HepG2 (cell line): ENCODE data around the gene DYNC1LI1. TPM values are rescaled to one million over a fixed set of nuclear protein-coding genes. Genes with fewer than 3 reads are reported as not detected.

Experiments
- ATAC-seq: fragments of 200-7000 bp; cut with Tn5 transposase; 3 replicates; pipeline ENCODE4 v1.9.1; 2020; ENCODE audit warnings: mild to moderate bottlenecking, moderate library complexity
- BruUV-seq: library from RNA; stranded (reverse); fragments of 400-500 nt; replicated peaks from 2 replicates; lab custom pipeline; 2021; lab: Mats Ljungman, UMichigan
- CTCF ChIA-PET: fragments of 300-600 bp; formaldehyde crosslinking; extraction: SDS; loops from one replicate; lab custom pipeline; 2021; ENCODE audit warnings: low total read pairs, inconsistent platforms, low intra/inter-chr PET ratio; lab: Yijun Ruan, JAX
- POLR2A ChIA-PET: fragments of 350-600 bp; sonication (Branson Sonifier 250); formaldehyde crosslinking; loops from one replicate; lab custom pipeline; 2020; ENCODE audit warnings: antibody characterized with exemption, inconsistent platforms; lab: Yijun Ruan, JAX
- DNase-seq: peaks from one replicate; pipeline ENCODE4 v3.0.0-alpha.2; 2015; ENCODE audit warnings: low spot score
- FAIRE-seq: peaks from 3 replicates; lab custom pipeline; 2011; peaks lifted over from hg19 to GRCh38; lab: Jason Lieb, UNC
- H2AFZ ChIP-seq: one replicate; pipeline ENCODE4 v1.6.1; 2011; ENCODE audit warnings: low read length, inconsistent platforms
- H3K27ac ChIP-seq: fragments of 300-600 bp; 3 replicates; pipeline ENCODE4 v1.8.0; 2011; ENCODE audit warnings: mixed run types, mild to moderate bottlenecking, mixed read lengths, low read length, inconsistent platforms; ENCODE audit not compliant: insufficient read depth; ENCODE audit errors: extremely low read length
- H3K27me3 ChIP-seq, 2 experiments: fragments of 200-600 bp in 1 of 2; 2 replicates in 1 of 2; 3 replicates in 1 of 2; pipeline versions ENCODE4 v1.6.0 to v1.8.0; 2011; ENCODE audit warnings: low read length in 2 of 2, mild to moderate bottlenecking in 2 of 2, moderate library complexity in 2 of 2, inconsistent platforms in 1 of 2; ENCODE audit not compliant: insufficient read depth in 2 of 2, control insufficient read depth in 1 of 2
- H3K36me3 ChIP-seq, 2 experiments: fragments of 200-600 bp in 1 of 2; replicated peaks in 1 of 2; 2 replicates in 1 of 2; 3 replicates in 1 of 2; pipeline versions ENCODE4 v1.5.1 to v1.8.0; 2011; ENCODE audit warnings: low read length in 2 of 2, inconsistent platforms in 1 of 2; ENCODE audit not compliant: insufficient read depth in 2 of 2, control insufficient read depth in 1 of 2
- H3K4me1 ChIP-seq: 2 replicates; pipeline ENCODE4 v1.5.1; 2012; ENCODE audit warnings: low read length, inconsistent platforms; ENCODE audit not compliant: insufficient read depth
- H3K4me2 ChIP-seq: 2 replicates; pipeline ENCODE4 v1.6.0; 2011; ENCODE audit warnings: low read depth, low read length, inconsistent platforms
- H3K4me3 ChIP-seq, 3 experiments: fragments of 200-600 bp in 1 of 3; sonication (generic), shearing (Covaris generic) in 1 of 3; replicated peaks in 1 of 3; 2 replicates each; pipeline ENCODE4 v1.5.1; 2011 to 2016; ENCODE audit warnings: low read length in 3 of 3, inconsistent platforms in 2 of 3, low read depth in 2 of 3, mild to moderate bottlenecking in 2 of 3, control low read depth in 1 of 3, mixed read lengths in 1 of 3; ENCODE audit not compliant: insufficient read depth in 1 of 3
- H3K79me2 ChIP-seq: one replicate; pipeline ENCODE4 v1.6.1; 2011; ENCODE audit warnings: low read length, inconsistent platforms; ENCODE audit not compliant: insufficient read depth
- H3K9ac ChIP-seq: 2 replicates; pipeline ENCODE4 v1.6.0; 2011; ENCODE audit warnings: mild to moderate bottlenecking, low read depth, low read length, inconsistent platforms; ENCODE audit not compliant: insufficient read depth
- H3K9me3 ChIP-seq: 2 replicates; pipeline ENCODE4 v1.5.1; 2012; ENCODE audit warnings: mild to moderate bottlenecking, low read length
- H4K20me1 ChIP-seq: 2 replicates; pipeline ENCODE4 v1.6.0; 2011; ENCODE audit warnings: inconsistent platforms, mild to moderate bottlenecking, low read length, moderate library complexity; ENCODE audit not compliant: insufficient read depth
- BRD4 ChIP-seq: sonication (generic); formaldehyde crosslinking; IDR thresholded peaks from 2 replicates; pipeline ENCODE4 v1.4.0; 2020; ENCODE audit warnings: missing genetic modification reagents
- CHCHD3 ChIP-seq: sonication (generic); formaldehyde crosslinking; IDR thresholded peaks from 2 replicates; pipeline ENCODE4 v1.8.0; 2022; ENCODE audit warnings: mild to moderate bottlenecking, missing genetic modification reagents, moderate library complexity
- KMT2B ChIP-seq: IDR thresholded peaks from 2 replicates; pipeline ENCODE4 v1.6.1; 2016; ENCODE audit warnings: missing genetic modification reagents, missing compliant biosample characterization
- RFXANK ChIP-seq: IDR thresholded peaks from 2 replicates; pipeline ENCODE4 v1.6.1; 2016
- SMYD3 ChIP-seq: sonication (generic); formaldehyde crosslinking; IDR thresholded peaks from 2 replicates; pipeline ENCODE4 v1.8.1; 2023; ENCODE audit warnings: mild to moderate bottlenecking, missing genetic modification reagents
- XBP1 ChIP-seq: sonication (generic); formaldehyde crosslinking; IDR thresholded peaks from 2 replicates; pipeline ENCODE4 v1.5.0; 2020; ENCODE audit warnings: missing genetic modification reagents
- ZNF180 ChIP-seq: sonication (generic); formaldehyde crosslinking; IDR thresholded peaks from 2 replicates; pipeline ENCODE4 v1.4.0; 2020; ENCODE audit warnings: low read depth, missing genetic modification reagents, borderline replicate concordance
- WGBS: methylation state at CpG from one replicate; pipeline ENCODE4 v1.1.6; 2017; ENCODE audit warnings: low lambda C conversion rate; 5-methylcytosine and 5-hydroxymethylcytosine counted together
- in situ Hi-C: cut with HindIII; loops from 2 replicates; pipeline ENCODE4 v1.10.0; 2017; ENCODE audit warnings: low pct_unique_long_range_greater_than_20kb; ENCODE audit not compliant: extremely low pct_ligation_motif_present
- intact Hi-C: fragments of 100-400 bp; cut with micrococcal nuclease; formaldehyde crosslinking; loops from one replicate; pipeline ENCODE4 v1.10.0; 2022; ENCODE audit not compliant: unreplicated experiment
- polyA plus RNA-seq, 8 experiments: library from polyadenylated mRNA; depleted of rRNA in 3 of 8; stranded (reverse) in 7 of 8; unstranded in 1 of 8; fragments of >200 nt; fragmentation: Illumina TruSeq in 4 of 8; extraction: Trizol in 4 of 8; gene quantifications; 2 replicates each; pipeline versions ENCODE4 v1.2.1 to v1.2.3, GENCODE V29; 2011 to 2016; ENCODE audit warnings: low read depth in 4 of 8, missing spikeins in 1 of 8, mixed read lengths in 1 of 8; ENCODE audit not compliant: insufficient read depth in 1 of 8
- total RNA-seq, 5 experiments: library from RNA; depleted of rRNA; stranded (reverse); fragments of >200 nt; fragmentation: Illumina TruSeq; extraction: Trizol; gene quantifications; 2 replicates each; pipeline ENCODE4 v1.2.3, GENCODE V29; 2016; ENCODE audit warnings: low read depth in 1 of 5
- TF ChIP-seq, protein P1 (sequence below): sonication (generic); formaldehyde crosslinking; IDR thresholded peaks from 2 replicates; pipeline ENCODE4 v1.5.0; 2020; ENCODE audit warnings: mild to moderate bottlenecking, missing genetic modification reagents
- TF ChIP-seq, protein P2 (sequence below): sonication (generic); formaldehyde crosslinking; IDR thresholded peaks from 2 replicates; pipeline ENCODE4 v1.4.0; 2020; ENCODE audit warnings: missing genetic modification reagents

The DYNC1LI1 gene
- total and polyA plus RNA-seq, 2 of the 13 experiments (the other 11 are each of a cell fraction or from before 2014, with no cell fraction given): 13.4 to 37.1 TPM

DNA sequence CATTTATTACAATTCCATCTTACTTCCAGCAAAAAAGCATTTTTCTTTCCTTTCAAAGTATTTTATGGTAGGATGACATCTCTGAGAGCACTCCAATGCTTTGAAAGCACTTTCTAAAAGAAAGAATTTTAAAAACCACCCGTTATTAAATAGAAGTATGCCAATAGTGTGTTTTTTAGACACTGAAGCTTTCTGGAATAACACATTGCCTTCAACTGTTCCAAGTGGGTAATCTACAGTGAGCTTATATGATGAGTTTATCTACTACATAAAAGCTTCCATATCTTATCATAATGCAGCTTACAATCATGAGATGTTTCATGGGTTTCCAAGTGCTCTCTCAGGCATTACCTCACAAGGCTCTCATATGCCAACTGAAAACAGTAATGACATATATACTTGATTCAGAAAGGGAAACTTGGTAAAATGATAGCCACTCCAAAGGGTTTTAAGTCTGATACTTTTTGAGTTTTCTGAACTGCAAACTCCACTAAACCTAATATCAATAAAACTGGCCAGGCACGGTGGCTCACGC lies 82.1 kb downstream of the DYNC1LI1 start (continued):
- TF ChIP-seq, protein P1, sequence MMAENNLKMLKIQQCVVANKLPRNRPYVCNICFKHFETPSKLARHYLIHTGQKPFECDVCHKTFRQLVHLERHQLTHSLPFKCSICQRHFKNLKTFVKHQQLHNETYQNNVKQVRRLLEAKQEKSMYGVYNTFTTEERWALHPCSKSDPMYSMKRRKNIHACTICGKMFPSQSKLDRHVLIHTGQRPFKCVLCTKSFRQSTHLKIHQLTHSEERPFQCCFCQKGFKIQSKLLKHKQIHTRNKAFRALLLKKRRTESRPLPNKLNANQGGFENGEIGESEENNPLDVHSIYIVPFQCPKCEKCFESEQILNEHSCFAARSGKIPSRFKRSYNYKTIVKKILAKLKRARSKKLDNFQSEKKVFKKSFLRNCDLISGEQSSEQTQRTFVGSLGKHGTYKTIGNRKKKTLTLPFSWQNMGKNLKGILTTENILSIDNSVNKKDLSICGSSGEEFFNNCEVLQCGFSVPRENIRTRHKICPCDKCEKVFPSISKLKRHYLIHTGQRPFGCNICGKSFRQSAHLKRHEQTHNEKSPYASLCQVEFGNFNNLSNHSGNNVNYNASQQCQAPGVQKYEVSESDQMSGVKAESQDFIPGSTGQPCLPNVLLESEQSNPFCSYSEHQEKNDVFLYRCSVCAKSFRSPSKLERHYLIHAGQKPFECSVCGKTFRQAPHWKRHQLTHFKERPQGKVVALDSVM: no peak
- TF ChIP-seq SMYD3 (CRISPR knock-in tag) (no peak), RFXANK (CRISPR knock-in tag) (no peak), ZNF180 (CRISPR knock-in tag) (no peak), KMT2B (CRISPR knock-in tag) (no peak), CHCHD3 (no peak)
- TF ChIP-seq, protein P2, sequence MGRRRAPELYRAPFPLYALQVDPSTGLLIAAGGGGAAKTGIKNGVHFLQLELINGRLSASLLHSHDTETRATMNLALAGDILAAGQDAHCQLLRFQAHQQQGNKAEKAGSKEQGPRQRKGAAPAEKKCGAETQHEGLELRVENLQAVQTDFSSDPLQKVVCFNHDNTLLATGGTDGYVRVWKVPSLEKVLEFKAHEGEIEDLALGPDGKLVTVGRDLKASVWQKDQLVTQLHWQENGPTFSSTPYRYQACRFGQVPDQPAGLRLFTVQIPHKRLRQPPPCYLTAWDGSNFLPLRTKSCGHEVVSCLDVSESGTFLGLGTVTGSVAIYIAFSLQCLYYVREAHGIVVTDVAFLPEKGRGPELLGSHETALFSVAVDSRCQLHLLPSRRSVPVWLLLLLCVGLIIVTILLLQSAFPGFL (CRISPR knock-in tag): no peak
- TF ChIP-seq, all 625 proteins: peak for 0

DNA sequence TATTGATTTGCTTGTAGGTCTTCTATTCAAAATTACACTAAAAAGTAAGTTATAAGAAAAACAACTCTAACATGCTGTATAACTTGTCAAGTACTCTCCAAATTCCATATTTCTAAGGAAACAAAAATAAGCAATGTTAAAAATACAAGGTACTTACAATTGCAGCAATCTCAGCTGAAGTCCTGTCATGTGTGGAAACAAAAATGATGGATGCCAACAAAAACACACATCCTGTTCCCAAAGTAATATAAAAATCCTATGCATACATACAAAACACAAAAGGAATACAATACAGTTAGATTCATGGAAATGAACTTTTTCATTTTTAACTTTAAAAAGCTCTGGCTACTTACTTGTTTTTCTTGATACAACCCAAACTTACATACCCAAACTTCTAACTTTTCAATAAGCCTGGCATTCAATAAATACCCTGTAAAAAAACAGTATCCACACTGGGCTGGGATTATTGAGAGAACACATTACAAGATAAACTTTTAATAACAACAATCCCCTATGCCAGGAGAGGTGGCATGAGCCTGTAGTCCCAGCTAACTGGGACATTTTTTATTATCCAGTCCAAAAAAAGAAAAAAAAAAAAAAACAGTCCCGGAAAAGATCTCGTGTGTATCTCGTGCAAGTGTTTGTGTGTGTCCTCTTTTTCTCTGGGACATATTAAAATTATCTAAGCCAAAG lies 82.7 kb downstream of the DYNC1LI1 start:
- CTCF ChIA-PET: no interaction called here
- H3K36me3 ChIP-seq: peaks cover 0 to 21% of the 10 kb centered on the region in 2 experiments; a peak in 3 of 5 replicates
- no TSS peak for BruUV-seq
- ATAC-seq (no peak), FAIRE-seq (no peak), DNase-seq (no peak)
- in situ Hi-C loops: no loop called here
- no peaks in the 10 kb centered on the region for H4K20me1 ChIP-seq
- no peak overlapping the region for H2AFZ ChIP-seq
- POLR2A ChIA-PET: no interaction called here
- intact Hi-C loops: no loop called here
- H3K27ac ChIP-seq: no peak overlapping the region
- no peak overlapping the region for H3K9ac ChIP-seq
- no peak for TF ChIP-seq XBP1 (CRISPR knock-in tag)
- no peak for TF ChIP-seq BRD4
- WGBS: 98% methylated on average over 3 of the region's 3 CpGs
- no peak overlapping the region for H3K4me2 ChIP-seq
- peaks cover 14% of the 10 kb centered on the region for H3K4me1 ChIP-seq
- H3K27me3 ChIP-seq: no peaks in the 10 kb centered on the region
- H3K4me3 ChIP-seq: no peak overlapping the region
- H3K9me3 ChIP-seq: no peaks in the 10 kb centered on the region
- H3K79me2 ChIP-seq: no peaks in the 10 kb centered on the region
